GM23338 (cell line): ENCODE measurements around the gene MCC. TPM values are rescaled to one million over a fixed set of nuclear protein-coding genes. Genes with fewer than 3 reads are reported as not detected.

Source experiments
- polyA plus RNA-seq: library from polyadenylated mRNA; unstranded; fragments of >200 nt; fragmentation: Nextera tagmentation; extraction: Ambion mirVana; gene quantifications from 2 replicates; pipeline ENCODE4 v1.2.1, GENCODE V29; 2016
- small RNA-seq: library from RNA; depleted of rRNA; stranded (forward); fragments of <200 nt; gene quantifications from one replicate; pipeline ENCODE3, GENCODE V24; 2014; ENCODE audit warnings: low replicate concordance
- total RNA-seq: library from RNA; depleted of rRNA; stranded (reverse); fragments of >200 nt; shearing (Covaris generic); gene quantifications from 2 replicates; pipeline ENCODE4 v1.2.3, GENCODE V29; 2014; rRNA removed

MCC gene
- total and polyA plus RNA-seq, 2 experiments from 2014 or later, result 3.8 to 10.1 TPM

Small RNAs within 50 kb of the gene (small RNA-seq; reads per million reads assigned to genes)
- gene RNU4ATAC13P, result not detected

Other genes with a start within 250 kb of the MCC start
- 0.52 TPM in 1 of 2 replicates, not detected in the other for gene TSSK1B, start 53.5 kb downstream of the MCC start, total RNA-seq
- not detected in 2 replicates for gene TSSK1B, start 53.5 kb downstream of the MCC start, polyA plus RNA-seq
- 28.5 and 33.9 TPM in 2 replicates for gene YTHDC2, start 25.2 kb upstream of the MCC start, total RNA-seq
- gene YTHDC2, start 25.2 kb upstream of the MCC start, polyA plus RNA-seq, result 15.7 and 19.9 TPM in 2 replicates